Ishikawa (cell line): Measurements from ENCODE around the gene ZNF865.

Source experiments
- CEBPB ChIP-seq: IDR thresholded peaks from 2 replicates; pipeline ENCODE4 v1.6.1; 2012
- CREB1 ChIP-seq: IDR thresholded peaks from 2 replicates; pipeline ENCODE4 v1.6.1; 2012; ENCODE audit warnings: low read depth
- EGR1 ChIP-seq: IDR thresholded peaks from 2 replicates; pipeline ENCODE4 v1.6.1; 2012
- EP300 ChIP-seq: IDR thresholded peaks from 2 replicates; pipeline ENCODE4 v1.6.1; 2012; ENCODE audit warnings: borderline replicate concordance
- FOXM1 ChIP-seq: IDR thresholded peaks from 2 replicates; pipeline ENCODE4 v1.6.1; 2012; ENCODE audit warnings: low read depth, borderline replicate concordance
- MAX ChIP-seq: IDR thresholded peaks from 2 replicates; pipeline ENCODE4 v1.6.1; 2012
- NFIC ChIP-seq: IDR thresholded peaks from 2 replicates; pipeline ENCODE4 v1.6.1; 2012
- RAD21 ChIP-seq: IDR thresholded peaks from 2 replicates; pipeline ENCODE4 v1.6.1; 2012; ENCODE audit warnings: low read depth
- REST ChIP-seq: IDR thresholded peaks from 2 replicates; pipeline ENCODE4 v1.6.1; 2012; ENCODE audit warnings: low read depth, mild to moderate bottlenecking
- TAF1 ChIP-seq: IDR thresholded peaks from 2 replicates; pipeline ENCODE4 v1.6.1; 2012; ENCODE audit warnings: low read depth, mild to moderate bottlenecking
- TCF12 ChIP-seq: IDR thresholded peaks from 2 replicates; pipeline ENCODE4 v1.6.1; 2012; ENCODE audit warnings: low read depth
- TEAD4 ChIP-seq: IDR thresholded peaks from 2 replicates; pipeline ENCODE4 v1.6.1; 2012
- USF1 ChIP-seq: IDR thresholded peaks from 2 replicates; pipeline ENCODE4 v1.6.1; 2012
- YY1 ChIP-seq: IDR thresholded peaks from 2 replicates; pipeline ENCODE4 v1.6.1; 2012; ENCODE audit warnings: low read depth
- ZBTB7A ChIP-seq: IDR thresholded peaks from 2 replicates; pipeline ENCODE4 v1.6.1; 2012; ENCODE audit warnings: low read depth

The ZNF865 gene

GRCh38 chr19:55637534-55637933 is 32.1 kb downstream of the ZNF865 start:
- TF ChIP-seq CEBPB (no peak), YY1 (no peak), EGR1 (no peak), TAF1 (no peak), RAD21 (no peak), USF1 (no peak), ZBTB7A (no peak), TEAD4 (no peak), MAX (no peak), TCF12 (no peak), REST (no peak), EP300 (no peak), NFIC (no peak), FOXM1 (no peak), CREB1 (no peak)

GRCh38 chr19:55638864-55639359 is 33.5 kb downstream of the ZNF865 start:
- TF ChIP-seq CREB1: no peak
- 0 out of 2 replicates have a peak, but pooled peaks have one; percentile 62 for TF ChIP-seq YY1

GRCh38 chr19:55640043-55640576 is 34.7 kb downstream of the ZNF865 start:
- no peak for TF ChIP-seq TEAD4
- TF ChIP-seq REST: no peak
- TF ChIP-seq TAF1: no peak
- no peak for TF ChIP-seq CEBPB
- no peak for TF ChIP-seq NFIC
- TF ChIP-seq MAX: no peak
- no peak; the same call in 1 of the 2 replicates for TF ChIP-seq TCF12
- no peak for TF ChIP-seq RAD21

- TF ChIP-seq MAX (peak; percentile 44; the same call in 1 of the 2 replicates), USF1 (no peak), TAF1 (peak; percentile 70), ZBTB7A (peak; percentile 83), EGR1 (0 out of 2 replicates have a peak, but pooled peaks have one; percentile 3), TEAD4 (no peak)
These were observed 35.4 kb downstream of the ZNF865 start, which contains the start of gene ZNF580 for GRCh38 chr19:55640577-55641425. Gene ZNF580 (plus strand): TSS chr19:55641002. CDS start chr19:55642509, 1,507 bp downstream.

GRCh38 chr19:55641426-55642152 is 36.1 kb downstream of the ZNF865 start:
- no peak for TF ChIP-seq TCF12
- TF ChIP-seq MAX: peak; percentile 45
